Breast epithelium (tissue), 4 donors: ENCODE results near the gene OVAAL. TPM values are rescaled to one million over a fixed set of nuclear protein-coding genes. Genes with fewer than 3 reads are reported as not detected.

Experiments
- DNase-seq, 2 donors: peaks; one replicate each; pipeline ENCODE4 v3.0.0-alpha.2; 2019; ENCODE audit warnings: low spot score in 2 of 2
- H3K27ac ChIP-seq, 2 donors: fragments of 200-600 bp; sonication (generic) in 1 of 2; one replicate each; pipeline ENCODE4 v1.5.1; 2016 to 2019; ENCODE audit warnings: mild to moderate bottlenecking in 1 of 2
- H3K27me3 ChIP-seq, 2 donors: fragments of 200-600 bp; sonication (generic) in 1 of 2; one replicate each; pipeline versions ENCODE4 v1.5.1 to v1.6.0; 2017 to 2019; ENCODE audit warnings: control low read depth in 1 of 2, mild to moderate bottlenecking in 1 of 2
- H3K36me3 ChIP-seq: fragments of 200-600 bp; one replicate; pipeline ENCODE4 v1.5.1; 2019
- H3K4me1 ChIP-seq, 2 donors: fragments of 200-600 bp; sonication (generic); one replicate each; pipeline ENCODE4 v1.5.1; 2016 to 2019; ENCODE audit warnings: control low read depth in 1 of 2
- H3K4me3 ChIP-seq, 3 donors: fragments of 200-600 bp; sonication (generic); 1 replicate in 2 of 3; 2 replicates in 1 of 3; pipeline ENCODE4 v1.5.1; 2016 to 2019; ENCODE audit warnings: mild to moderate bottlenecking in 3 of 3, moderate library complexity in 2 of 3
- H3K9me3 ChIP-seq, 2 donors: fragments of 200-600 bp; sonication (generic) in 1 of 2; one replicate each; pipeline ENCODE4 v1.5.1; 2016 to 2019; ENCODE audit warnings: control low read depth in 1 of 2
- POLR2A ChIP-seq: fragments of 450-650 bp; IDR thresholded peaks from one replicate; pipeline ENCODE4 v1.6.1; 2016; ENCODE audit warnings: antibody characterized with exemption, mild to moderate bottlenecking, moderate library complexity
- POLR2AphosphoS5 ChIP-seq, 3 donors: sonication (generic); formaldehyde crosslinking; IDR thresholded peaks; one replicate each; pipeline ENCODE4 v1.6.1; 2017; ENCODE audit warnings: antibody characterized with exemption in 3 of 3
- intact Hi-C: fragments of 100-400 bp; cut with DNase I; formaldehyde crosslinking; loops from one replicate; pipeline ENCODE4 v1.15.1; 2023; ENCODE audit warnings: low total_unique reads
- total RNA-seq, 3 donors: library from RNA; depleted of rRNA; stranded (reverse); fragments of >200 nt; gene quantifications; one replicate each; pipeline ENCODE4 v1.1.0, GENCODE V29; 2016
- TF ChIP-seq, protein P1 (sequence below), 3 donors: fragments of 450-650 bp; IDR thresholded peaks; one replicate each; pipeline ENCODE4 v1.5.1; 2016 to 2017; ENCODE audit warnings: antibody characterized with exemption in 3 of 3, mild to moderate bottlenecking in 3 of 3, moderate library complexity in 3 of 3

OVAAL gene
- total RNA-seq = not detected

DNA sequence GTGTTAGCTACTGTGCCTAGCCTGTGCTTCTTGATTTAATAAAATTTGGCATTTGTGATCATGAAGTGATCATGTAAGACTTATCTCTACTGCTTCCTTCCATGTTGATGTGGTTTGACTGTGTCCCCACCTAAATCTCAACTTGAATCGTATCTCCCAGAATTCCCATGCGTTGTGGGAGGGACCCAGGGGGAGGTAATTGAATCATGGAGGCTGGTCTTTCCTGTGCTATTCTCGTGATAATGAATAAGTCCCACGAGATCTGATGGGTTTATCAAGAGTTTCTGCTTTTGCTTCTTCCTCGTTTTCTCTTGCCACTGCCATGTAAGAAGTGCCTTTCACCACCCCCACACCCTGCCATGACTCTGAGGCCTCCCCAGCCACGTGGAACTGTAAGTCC lies at the start of gene OVAAL:
OVAAL (plus strand) TSS at position 301 of the 400 bp plus-strand sequence.
- Histone ChIP-seq H3K36me3 (no peaks in the 10 kb centered on the region), H3K9me3 (no peaks in the 10 kb centered on the region), H3K4me1 (no peaks in the 10 kb centered on the region), H3K4me3 (no peak within 1 kb of the TSS), H3K27ac (no peak within 1 kb of the TSS), H3K27me3 (no peaks in the 10 kb centered on the region)
- intact Hi-C loops = no loop called here
- TF ChIP-seq, protein P1, sequence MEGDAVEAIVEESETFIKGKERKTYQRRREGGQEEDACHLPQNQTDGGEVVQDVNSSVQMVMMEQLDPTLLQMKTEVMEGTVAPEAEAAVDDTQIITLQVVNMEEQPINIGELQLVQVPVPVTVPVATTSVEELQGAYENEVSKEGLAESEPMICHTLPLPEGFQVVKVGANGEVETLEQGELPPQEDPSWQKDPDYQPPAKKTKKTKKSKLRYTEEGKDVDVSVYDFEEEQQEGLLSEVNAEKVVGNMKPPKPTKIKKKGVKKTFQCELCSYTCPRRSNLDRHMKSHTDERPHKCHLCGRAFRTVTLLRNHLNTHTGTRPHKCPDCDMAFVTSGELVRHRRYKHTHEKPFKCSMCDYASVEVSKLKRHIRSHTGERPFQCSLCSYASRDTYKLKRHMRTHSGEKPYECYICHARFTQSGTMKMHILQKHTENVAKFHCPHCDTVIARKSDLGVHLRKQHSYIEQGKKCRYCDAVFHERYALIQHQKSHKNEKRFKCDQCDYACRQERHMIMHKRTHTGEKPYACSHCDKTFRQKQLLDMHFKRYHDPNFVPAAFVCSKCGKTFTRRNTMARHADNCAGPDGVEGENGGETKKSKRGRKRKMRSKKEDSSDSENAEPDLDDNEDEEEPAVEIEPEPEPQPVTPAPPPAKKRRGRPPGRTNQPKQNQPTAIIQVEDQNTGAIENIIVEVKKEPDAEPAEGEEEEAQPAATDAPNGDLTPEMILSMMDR (IDR thresholded peaks at IDR 0.05) = no peak
- TF ChIP-seq POLR2AphosphoS5 (IDR thresholded peaks at IDR 0.05) (no peak), POLR2A (no peak)
- DNase-seq = no peak

DNA sequence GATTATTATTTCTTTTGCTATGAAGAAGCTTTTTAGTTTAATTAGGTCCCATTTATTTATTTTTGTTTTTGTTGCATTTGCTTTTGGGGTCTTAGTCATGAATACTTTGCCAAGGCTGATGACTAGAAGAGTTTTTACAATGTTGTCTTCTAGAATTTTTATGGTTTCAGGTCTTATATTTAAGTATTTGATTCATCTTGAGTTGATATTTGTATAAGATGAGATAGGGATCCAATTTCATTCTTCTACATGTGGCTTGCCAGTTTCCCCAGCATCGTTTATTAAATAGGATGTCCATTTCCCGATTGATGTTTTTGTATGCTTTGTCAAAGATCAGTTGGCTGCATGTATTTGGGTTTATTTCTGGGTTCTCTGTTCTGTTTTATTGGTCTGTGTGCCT lies 47.9 kb upstream of the OVAAL start:
- no peak for DNase-seq
- no peaks in the 10 kb centered on the region for H3K4me1 ChIP-seq
- H3K4me3 ChIP-seq = no peak overlapping the region
- TF ChIP-seq POLR2A = no peak
- TF ChIP-seq POLR2AphosphoS5 (IDR thresholded peaks at IDR 0.05) = no peak
- TF ChIP-seq, protein P1 (IDR thresholded peaks at IDR 0.05) = no peak
- no peaks in the 10 kb centered on the region for H3K9me3 ChIP-seq
- H3K27ac ChIP-seq = no peak overlapping the region
- intact Hi-C loops = no loop called here
- H3K36me3 ChIP-seq = no peaks in the 10 kb centered on the region
- H3K27me3 ChIP-seq = no peaks in the 10 kb centered on the region

DNA sequence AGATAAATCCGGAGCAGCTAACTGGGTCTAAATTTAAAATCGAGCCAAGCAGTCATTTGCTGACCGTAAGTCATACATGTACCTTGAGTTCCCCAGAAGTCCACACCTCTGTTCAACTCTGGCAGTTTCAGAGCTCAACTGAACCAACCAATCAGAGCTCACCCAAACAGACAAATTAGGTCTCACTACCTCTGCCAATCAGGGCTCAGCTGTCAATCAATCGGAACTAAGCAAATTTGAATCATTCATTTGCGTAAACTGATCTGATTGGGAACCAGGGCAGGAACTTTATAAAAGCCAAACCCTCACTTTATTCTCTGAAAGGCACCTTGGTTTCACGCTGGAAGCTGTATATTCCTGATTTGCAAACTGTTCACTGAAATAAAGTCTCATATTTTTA lies 45.2 kb upstream of the OVAAL start:
- H3K4me1 ChIP-seq = no peaks in the 10 kb centered on the region
- no peaks in the 10 kb centered on the region for H3K27me3 ChIP-seq
- DNase-seq = no peak
- H3K36me3 ChIP-seq = no peaks in the 10 kb centered on the region
- H3K9me3 ChIP-seq = no peaks in the 10 kb centered on the region
- TF ChIP-seq POLR2AphosphoS5 (IDR thresholded peaks at IDR 0.05) (no peak), POLR2A (no peak)
- TF ChIP-seq, protein P1 (IDR thresholded peaks at IDR 0.05) = no peak
- no peak overlapping the region for H3K27ac ChIP-seq
- no peak overlapping the region for H3K4me3 ChIP-seq
- intact Hi-C loops = no loop called here

DNA sequence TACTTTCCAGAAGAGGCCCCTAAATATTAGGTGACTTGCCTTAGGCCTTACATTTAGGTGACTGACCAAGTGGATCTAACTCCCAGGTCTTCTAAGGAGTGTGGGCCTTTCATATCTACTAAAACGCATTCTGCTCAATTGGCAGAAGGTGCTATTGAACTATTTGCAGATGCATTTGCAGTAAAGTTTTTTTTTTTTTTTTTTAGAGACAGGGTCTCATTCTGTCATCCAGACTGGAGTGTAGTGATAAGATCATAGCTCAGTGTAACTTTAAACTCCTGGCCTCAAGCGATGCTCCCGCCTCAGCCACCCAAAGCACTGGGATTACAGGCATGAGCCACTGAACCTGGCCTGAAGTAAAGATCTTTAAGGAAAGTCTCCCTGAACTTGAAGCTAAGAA lies 43.4 kb upstream of the OVAAL start:
- H3K4me1 ChIP-seq = no peaks in the 10 kb centered on the region
- TF ChIP-seq POLR2A (no peak), POLR2AphosphoS5 (IDR thresholded peaks at IDR 0.05) (no peak)
- TF ChIP-seq, protein P1 (IDR thresholded peaks at IDR 0.05) = no peak
- no peak overlapping the region for H3K4me3 ChIP-seq
- H3K36me3 ChIP-seq = no peaks in the 10 kb centered on the region
- no peak for DNase-seq
- intact Hi-C loops = no loop called here
- H3K27me3 ChIP-seq = no peaks in the 10 kb centered on the region
- no peaks in the 10 kb centered on the region for H3K9me3 ChIP-seq
- no peak overlapping the region for H3K27ac ChIP-seq

DNA sequence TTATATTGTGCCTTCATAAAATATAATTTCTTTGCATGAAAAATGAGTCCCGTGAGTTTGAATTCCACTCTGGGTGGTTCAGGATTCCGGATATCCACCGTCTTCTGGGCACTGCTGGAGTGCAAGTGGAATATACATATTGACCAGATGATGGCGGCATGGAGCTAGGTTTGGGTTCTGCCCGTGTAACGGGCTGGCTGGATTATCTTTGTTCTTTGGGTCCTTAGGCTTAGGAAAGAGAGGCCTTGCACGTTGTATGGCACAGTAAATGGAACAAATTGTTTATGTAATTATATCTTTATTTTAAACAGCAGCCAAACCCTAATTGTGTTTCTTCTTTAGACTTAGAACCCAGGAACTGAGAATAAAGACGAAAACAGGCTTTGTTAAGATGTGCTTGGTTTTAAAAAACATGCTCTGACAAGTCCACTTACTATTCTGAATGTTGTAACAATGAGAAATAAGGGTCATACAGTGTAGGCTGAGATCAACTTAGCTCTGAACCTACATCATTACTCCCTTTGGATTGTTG lies 42.8 kb upstream of the OVAAL start:
- DNase-seq = peak; percentile 59 to 63
- Histone ChIP-seq H3K4me3 (no peak overlapping the region), H3K36me3 (no peaks in the 10 kb centered on the region), H3K9me3 (no peaks in the 10 kb centered on the region), H3K4me1 (no peaks in the 10 kb centered on the region), H3K27ac (no peak overlapping the region), H3K27me3 (no peaks in the 10 kb centered on the region)
- intact Hi-C loops = no loop called here
- TF ChIP-seq POLR2AphosphoS5 (IDR thresholded peaks at IDR 0.05) = peak in 2 of 3 donors; percentile 30 to 41
- TF ChIP-seq, protein P1 (IDR thresholded peaks at IDR 0.05) = peak; percentile 58 to 89 (median 83)
- TF ChIP-seq POLR2A = no peak
